Spinal cord (tissue), 10 donors: ENCODE results near the gene URM1. TPM values are rescaled to one million over a fixed set of nuclear protein-coding genes. Genes with fewer than 3 reads are reported as not detected.

Experiments
- DNase-seq, 6 donors: peaks; one replicate each; pipeline versions ENCODE4 v3.0.0 to v3.0.0-alpha.2; 2013 to 2015; ENCODE audit warnings: low spot score in 6 of 6, low read depth in 4 of 6
- H3K27ac ChIP-seq: one replicate; pipeline ENCODE4 v1.5.1; 2013; ENCODE audit warnings: low read depth, low read length, control low read depth
- H3K27me3 ChIP-seq: one replicate; pipeline ENCODE4 v1.6.1; 2013; ENCODE audit warnings: low read length; ENCODE audit not compliant: control insufficient read depth, insufficient read depth
- H3K36me3 ChIP-seq: one replicate; pipeline ENCODE4 v1.6.1; 2013; ENCODE audit warnings: low read length; ENCODE audit not compliant: control insufficient read depth, insufficient read depth
- H3K4me1 ChIP-seq: one replicate; pipeline ENCODE4 v1.6.1; 2013; ENCODE audit warnings: low read length; ENCODE audit not compliant: control insufficient read depth, insufficient read depth
- H3K4me3 ChIP-seq: one replicate; pipeline ENCODE4 v1.5.1; 2013; ENCODE audit warnings: low read depth, low read length, control low read depth
- H3K9me3 ChIP-seq: one replicate; pipeline ENCODE4 v1.6.1; 2013; ENCODE audit warnings: low read length; ENCODE audit not compliant: control insufficient read depth, insufficient read depth
- WGBS: methylation state at CpG from one replicate; pipeline ENCODE4 v1.1.5; 2013; ENCODE audit warnings: missing lambda C conversion rate; ENCODE audit not compliant: insufficient coverage; 5-methylcytosine and 5-hydroxymethylcytosine counted together
- long read RNA-seq, 4 donors: transcript quantifications; one replicate each; lab custom pipeline, GENCODE V29; 2026
- polyA plus RNA-seq, 2 donors: library from polyadenylated mRNA; unstranded; fragments of 120-200 nt; gene quantifications; one replicate each; pipeline ENCODE4 v1.2.1, GENCODE V29; 2013; ENCODE audit not compliant: insufficient read length in 2 of 2
- total RNA-seq, 2 donors: library from RNA; depleted of rRNA in 1 of 2; stranded (reverse); fragments of 120-200 nt in 1 of 2; fragments of >200 nt in 1 of 2; gene quantifications; one replicate each; pipeline versions ENCODE4 v1.2.3 to v1.2.4, GENCODE V29; 2013 to 2014
- donor health status: healthy.

The URM1 gene
- total RNA-seq (10 to 100 TPM; 28.4 to 47.2 TPM), polyA plus RNA-seq (10 to 100 TPM; 79.4 to 80.6 TPM)
- long read RNA-seq, donor 1, transcript URM1-203 (5 exons, 2,650 nt), result major isoform, 36 of 43 reads
- long read RNA-seq, donor 1, partial matches to known transcripts, result 0 of 43 reads
- long read RNA-seq, donor 1, other reads (novel, unspliced or antisense), result 0 of 43 reads
- long read RNA-seq, donor 2, transcript URM1-203 (5 exons, 2,650 nt), result major isoform, 12 of 13 reads
- long read RNA-seq, donor 2, partial matches to known transcripts, result 0 of 13 reads
- long read RNA-seq, donor 2, other reads (novel, unspliced or antisense), result 0 of 13 reads
- long read RNA-seq, donor 3, transcript URM1-203 (5 exons, 2,650 nt), result major isoform, 16 of 47 reads
- long read RNA-seq, donor 3, partial matches to known transcripts, result 27 of 47 reads
- long read RNA-seq, donor 3, other reads (novel, unspliced or antisense), result 0 of 47 reads
- long read RNA-seq, donor 4, transcript URM1-203 (5 exons, 2,650 nt), result major isoform, 47 of 48 reads
- long read RNA-seq, donor 4, partial matches to known transcripts, result 0 of 48 reads
- long read RNA-seq, donor 4, other reads (novel, unspliced or antisense), result 0 of 48 reads

DNA sequence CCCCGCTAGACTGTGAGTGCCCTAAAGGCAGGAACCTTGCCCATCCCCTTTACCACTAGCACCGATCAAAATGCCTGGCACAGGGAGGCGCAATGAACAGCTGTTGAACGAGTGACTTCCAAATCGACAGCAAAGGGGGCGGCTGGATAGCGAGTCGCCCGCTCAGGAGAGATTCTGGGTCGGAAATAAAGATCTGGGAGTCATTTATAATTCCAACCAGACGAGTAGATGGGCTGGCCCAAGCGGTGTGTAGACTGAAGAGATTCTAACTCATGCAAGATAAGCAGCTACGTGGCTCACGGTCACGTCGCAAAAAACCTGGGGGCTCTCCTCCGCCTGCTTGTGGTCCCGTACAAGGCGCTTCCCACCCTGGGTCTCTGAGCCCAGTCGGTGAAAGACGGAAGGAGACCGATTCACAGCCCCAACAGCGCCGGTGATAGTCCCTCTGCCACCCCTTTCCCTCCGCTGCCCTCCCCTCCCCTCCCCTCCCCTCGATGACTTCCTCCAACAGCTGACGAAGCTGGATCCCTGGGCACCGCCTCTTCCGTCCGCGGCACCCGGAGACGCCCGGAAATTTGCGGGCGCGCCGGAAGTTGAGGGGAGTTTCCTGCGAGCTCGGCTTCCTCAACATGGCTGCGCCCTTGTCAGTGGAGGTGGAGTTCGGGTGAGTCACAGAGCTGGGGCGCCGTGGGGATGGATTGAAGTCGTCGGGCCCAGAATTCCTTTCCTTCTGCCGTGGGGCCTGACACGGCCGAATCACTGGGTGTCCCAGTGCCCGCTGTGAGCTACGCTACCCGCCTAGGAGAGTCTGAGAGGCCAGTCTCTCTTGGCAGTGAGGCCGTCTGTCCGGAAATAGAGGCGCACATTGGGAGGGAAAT, at the start of gene URM1:
URM1 (plus strand) TSS at position 623 of the 878 bp plus-strand sequence; CDS start at position 630, 7 bp downstream.
- H3K27me3 ChIP-seq, result no peaks in the 10 kb centered on the region
- H3K36me3 ChIP-seq, result peaks cover 14% of the 10 kb centered on the region
- H3K9me3 ChIP-seq, result no peaks in the 10 kb centered on the region
- peak within 1 kb of the TSS; percentile 96 for H3K27ac ChIP-seq
- under 1% methylated on average over 48 of the region's 55 CpGs for WGBS
- H3K4me3 ChIP-seq, result peak within 1 kb of the TSS; percentile 98
- H3K4me1 ChIP-seq, result peaks cover 32% of the 10 kb centered on the region
- DNase-seq, result peak in 4 of 6 donors; percentile 94 to 99 (median 97)

DNA sequence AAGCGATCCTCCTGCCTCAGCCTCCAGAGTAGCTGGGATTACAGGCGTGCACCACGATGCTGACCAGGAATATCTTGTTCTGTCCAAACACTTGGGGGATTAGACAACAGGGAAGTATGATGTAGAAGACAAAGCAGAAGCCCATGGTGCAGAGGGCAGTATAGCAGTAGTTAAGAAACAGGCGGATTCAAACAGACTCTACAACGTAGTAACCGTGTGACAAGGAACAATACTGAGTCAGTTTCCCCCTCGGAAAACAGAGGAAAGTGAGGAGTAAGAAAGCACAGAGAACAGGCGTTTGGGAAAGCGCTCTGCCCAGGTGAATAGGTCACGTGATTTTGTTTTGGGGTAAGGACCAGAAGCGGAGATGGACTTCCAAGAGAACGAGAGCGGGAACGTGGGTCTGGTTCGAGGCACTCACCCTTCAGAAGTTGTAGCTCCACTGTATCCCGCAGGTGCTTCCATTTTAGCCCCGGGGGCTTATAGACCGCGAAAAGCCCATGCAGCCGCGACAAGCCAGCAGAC, 49.2 kb upstream of the URM1 start:
- peaks cover 47% of the 10 kb centered on the region for H3K36me3 ChIP-seq
- DNase-seq, result peak in 1 of 6 donors; percentile 13
- H3K27me3 ChIP-seq, result no peaks in the 10 kb centered on the region
- peak overlapping the region; percentile 63 for H3K4me3 ChIP-seq
- H3K4me1 ChIP-seq, result peaks cover 22% of the 10 kb centered on the region
- 1% methylated on average over 21 of the region's 21 CpGs for WGBS
- H3K27ac ChIP-seq, result peak overlapping the region; percentile 95
- no peaks in the 10 kb centered on the region for H3K9me3 ChIP-seq

DNA sequence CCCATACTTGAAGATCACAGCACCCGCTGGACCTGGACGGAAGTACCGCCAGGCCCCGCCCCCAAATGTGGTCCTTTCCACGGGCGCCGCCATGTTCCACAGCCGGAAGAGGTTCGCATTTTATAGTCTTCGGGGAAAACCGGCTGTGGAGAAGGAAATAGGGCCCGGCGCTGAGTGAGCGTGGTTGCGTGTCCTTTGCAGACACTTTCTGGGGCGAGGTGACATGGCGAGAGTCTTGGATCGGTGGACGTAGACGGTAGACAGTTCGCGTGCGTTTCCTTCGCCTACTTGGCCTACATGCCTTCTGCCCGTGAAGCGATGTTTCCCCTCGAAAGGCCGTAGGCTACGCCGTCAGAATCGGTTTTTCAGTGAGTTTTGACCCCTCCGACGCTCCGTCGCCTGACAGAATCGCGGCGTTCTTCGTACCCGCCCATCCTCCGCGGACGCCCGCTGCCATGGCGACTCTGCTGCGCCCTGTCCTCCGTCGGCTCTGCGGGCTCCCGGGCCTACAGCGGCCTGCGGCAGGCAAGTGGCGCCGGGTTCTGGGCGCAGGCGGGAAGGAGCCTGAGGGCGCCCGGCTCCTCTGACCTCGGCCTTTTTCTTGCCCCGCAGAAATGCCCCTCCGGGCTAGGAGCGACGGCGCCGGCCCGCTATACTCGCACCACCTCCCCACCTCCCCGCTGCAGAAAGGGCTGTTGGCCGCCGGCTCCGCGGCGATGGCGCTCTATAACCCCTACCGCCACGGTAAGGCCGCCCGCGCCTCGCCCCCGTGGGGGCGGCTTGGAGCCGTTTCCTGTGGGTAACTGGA, 48.6 kb upstream of the URM1 start, which contains the start of the genes COQ4 and TRUB2:
COQ4 (plus strand) TSS at position 436 of the 808 bp plus-strand sequence; CDS start at position 456, 20 bp downstream.
TRUB2 (minus strand) TSS at position 44 of the 808 bp plus-strand sequence; CDS start at position 5, 39 bp downstream.
- Histone ChIP-seq H3K4me1 (peaks cover 18% of the 10 kb centered on the region), H3K4me3 (peak within 1 kb of the TSS; percentile 63), H3K27me3 (no peaks in the 10 kb centered on the region), H3K27ac (peak within 1 kb of the TSS; percentile 95), H3K9me3 (no peaks in the 10 kb centered on the region), H3K36me3 (peaks cover 48% of the 10 kb centered on the region)
- peak; percentile 96 to 99 (median 98) for DNase-seq
- WGBS, result under 1% methylated on average over 83 of the region's 83 CpGs

DNA sequence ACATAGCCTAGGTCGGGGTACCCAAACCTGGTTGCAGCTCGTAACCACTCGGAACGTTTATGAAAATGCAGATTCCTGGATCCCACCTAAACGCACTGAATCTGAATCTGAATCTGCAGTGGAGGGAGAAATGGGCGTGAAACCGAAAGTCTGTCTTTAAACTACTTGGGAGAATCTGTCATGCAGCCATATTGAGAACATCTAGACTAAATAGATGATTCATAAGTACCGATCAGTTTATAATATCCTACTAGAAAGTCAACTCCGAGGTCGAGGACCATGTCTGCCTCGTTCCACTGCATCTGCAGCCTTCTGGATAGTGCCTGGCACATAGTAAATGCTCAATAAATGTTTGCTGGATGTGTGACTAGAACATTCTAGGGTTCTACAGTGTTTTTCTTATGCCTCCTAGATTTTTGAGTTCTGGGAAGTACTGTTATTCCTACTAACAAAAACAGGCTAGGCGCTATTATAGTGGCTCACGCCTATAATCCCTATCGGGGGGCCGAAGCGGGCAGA, 47.9 kb upstream of the URM1 start:
- H3K36me3 ChIP-seq, result peaks cover 54% of the 10 kb centered on the region

DNA sequence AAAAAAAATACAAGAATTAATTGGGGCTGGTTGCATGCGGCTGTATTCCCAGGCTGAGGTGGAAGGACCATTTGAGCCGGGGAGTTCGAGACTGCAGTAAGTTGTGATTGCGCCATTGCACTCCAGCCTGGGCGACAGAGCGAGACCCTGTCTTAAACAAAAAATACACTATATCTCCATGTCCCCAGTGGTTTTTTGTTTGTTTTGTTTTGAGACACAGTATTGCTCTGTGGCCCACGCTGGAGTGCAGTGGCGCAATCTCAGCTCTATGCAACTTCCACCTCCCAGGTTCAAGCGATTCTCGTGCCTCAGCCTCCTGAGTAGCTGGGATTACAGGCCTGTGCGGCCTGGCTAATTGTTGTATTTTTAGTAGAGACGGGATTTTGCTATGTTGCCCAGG, 47.4 kb upstream of the URM1 start:
- no peak overlapping the region for H3K27ac ChIP-seq
- DNase-seq, result no peak
- no peaks in the 10 kb centered on the region for H3K27me3 ChIP-seq
- H3K4me3 ChIP-seq, result peak overlapping the region; percentile 63
- H3K9me3 ChIP-seq, result no peaks in the 10 kb centered on the region
- WGBS, result 100% methylated on average over 1 of the region's 12 CpGs
- H3K36me3 ChIP-seq, result peaks cover 58% of the 10 kb centered on the region
- peaks cover 18% of the 10 kb centered on the region for H3K4me1 ChIP-seq

More for the DNA sequence above, 47.9 kb upstream of the URM1 start:
- DNase-seq, result no peak
- Histone ChIP-seq H3K27me3 (no peaks in the 10 kb centered on the region), H3K4me1 (peaks cover 18% of the 10 kb centered on the region), H3K4me3 (peak overlapping the region; percentile 63), H3K9me3 (no peaks in the 10 kb centered on the region), H3K27ac (peak overlapping the region; percentile 95)
- WGBS, result 4% methylated on average over 5 of the region's 16 CpGs

DNA sequence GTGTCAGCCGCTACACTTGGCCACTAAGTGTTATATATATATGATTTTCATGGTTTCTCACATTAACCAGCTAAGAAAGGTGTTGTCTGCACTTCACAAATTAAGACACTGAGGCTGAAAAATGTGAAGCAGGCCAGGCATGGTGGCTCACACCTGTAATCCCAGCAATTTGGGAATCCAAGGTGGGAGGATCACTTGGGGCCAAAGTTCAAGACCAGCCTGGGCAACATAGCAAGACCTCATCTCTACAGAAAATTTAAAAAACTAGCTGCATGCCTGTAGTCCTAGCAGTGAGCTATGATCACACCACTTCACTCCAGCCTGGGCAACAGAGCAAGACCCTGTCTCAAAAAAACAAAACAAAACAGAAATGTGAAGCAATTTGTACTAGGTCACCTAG, 46.8 kb upstream of the URM1 start:
- Histone ChIP-seq H3K36me3 (peaks cover 59% of the 10 kb centered on the region), H3K9me3 (no peaks in the 10 kb centered on the region), H3K4me3 (no peak overlapping the region), H3K27ac (no peak overlapping the region), H3K4me1 (peaks cover 18% of the 10 kb centered on the region), H3K27me3 (no peaks in the 10 kb centered on the region)
- no CpG with 5 or more reads among the region's 1 CpG for WGBS
- DNase-seq, result no peak

DNA sequence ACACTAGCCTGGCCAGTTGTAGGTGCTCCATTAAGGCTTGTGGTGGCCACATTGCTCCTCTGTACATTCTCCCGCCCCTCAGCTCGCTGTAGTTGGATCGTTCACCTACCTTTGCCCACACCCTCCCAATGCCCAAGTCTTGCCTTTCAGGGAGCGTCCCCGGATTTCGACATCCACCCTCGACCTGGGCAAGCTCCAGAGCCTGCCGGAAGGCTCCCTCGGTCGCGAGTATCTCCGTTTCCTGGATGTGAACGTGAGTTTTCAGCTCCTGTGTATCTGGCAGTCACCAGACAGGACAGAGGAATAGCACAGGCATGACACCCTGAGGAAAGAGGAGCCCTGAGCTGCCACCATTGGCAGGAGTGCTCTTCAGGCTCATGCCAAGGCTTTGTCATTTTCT, 45.5 kb upstream of the URM1 start:
- no peak for DNase-seq
- Histone ChIP-seq H3K27me3 (no peaks in the 10 kb centered on the region), H3K9me3 (no peaks in the 10 kb centered on the region), H3K4me3 (no peak overlapping the region), H3K36me3 (peaks cover 50% of the 10 kb centered on the region), H3K4me1 (peaks cover 18% of the 10 kb centered on the region), H3K27ac (no peak overlapping the region)
- WGBS, result 95% methylated on average over 13 of the region's 13 CpGs

DNA sequence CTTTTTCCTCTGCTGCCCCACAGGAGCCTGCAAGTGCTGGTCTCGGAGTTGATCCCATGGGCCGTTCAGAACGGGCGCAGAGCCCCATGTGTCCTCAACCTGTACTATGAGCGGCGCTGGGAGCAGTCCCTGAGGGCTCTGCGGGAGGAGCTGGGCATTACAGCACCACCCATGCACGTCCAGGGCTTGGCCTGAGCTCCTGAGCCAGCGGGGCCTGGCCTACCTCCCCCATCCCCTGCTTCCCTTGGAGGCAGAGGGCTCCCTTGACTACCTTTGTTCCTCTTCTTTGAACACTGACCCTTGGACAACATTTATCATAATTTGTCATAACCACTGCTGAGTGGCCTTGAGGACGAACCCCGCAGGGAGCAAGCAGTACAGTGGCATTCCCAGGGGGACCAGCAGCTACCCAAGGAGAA, 37.7 kb upstream of the URM1 start:
- no peak for DNase-seq
- Histone ChIP-seq H3K27ac (no peak overlapping the region), H3K4me1 (no peaks in the 10 kb centered on the region), H3K36me3 (peaks cover 54% of the 10 kb centered on the region), H3K4me3 (no peak overlapping the region), H3K27me3 (no peaks in the 10 kb centered on the region), H3K9me3 (no peaks in the 10 kb centered on the region)
- WGBS, result 84% methylated on average over 11 of the region's 11 CpGs
